Left lung (tissue), 10 donors: Measurements from ENCODE around the gene VMP1. TPM values are rescaled to one million over a fixed set of nuclear protein-coding genes. Genes with fewer than 3 reads are reported as not detected.

Experiments
- ATAC-seq: fragments of 200-7000 bp; cut with Tn5 transposase; one replicate; pipeline ENCODE4 v1.9.1; 2020; ENCODE audit warnings: moderate library complexity
- DNase-seq, 4 donors: peaks; one replicate each; pipeline ENCODE4 v3.0.0-alpha.2; 2013 to 2020
- H3K27ac ChIP-seq, 2 donors: fragments of 200-600 bp; sonication (generic) in 1 of 2; one replicate each; pipeline versions ENCODE4 v1.5.0 to v1.8.0; 2020 to 2021
- H3K27me3 ChIP-seq, 2 donors: fragments of 200-600 bp; sonication (generic) in 1 of 2; one replicate each; pipeline versions ENCODE4 v1.5.0 to v1.8.0; 2020 to 2021
- H3K36me3 ChIP-seq, 2 donors: fragments of 200-600 bp; sonication (generic) in 1 of 2; one replicate each; pipeline versions ENCODE4 v1.5.0 to v1.8.0; 2020 to 2021
- H3K4me1 ChIP-seq, 2 donors: fragments of 200-600 bp; one replicate each; pipeline ENCODE4 v1.8.0; 2021
- H3K4me3 ChIP-seq, 2 donors: fragments of 200-600 bp; sonication (generic) in 1 of 2; one replicate each; pipeline versions ENCODE4 v1.5.0 to v1.8.0; 2020 to 2021; ENCODE audit warnings: mild to moderate bottlenecking in 1 of 2
- H3K9me3 ChIP-seq, 2 donors: fragments of 200-600 bp; sonication (generic) in 1 of 2; one replicate each; pipeline versions ENCODE4 v1.5.0 to v1.8.0; 2020 to 2021
- intact Hi-C, 2 donors: fragments of 100-400 bp; cut with DNase I; formaldehyde crosslinking; loops; one replicate each; pipeline versions ENCODE4 v1.11.2 to v1.14.2; 2022
- polyA plus RNA-seq, 6 donors: library from polyadenylated mRNA; unstranded; fragments of 120-200 nt; gene quantifications; one replicate each; pipeline ENCODE4 v1.2.1, GENCODE V29; 2013; ENCODE audit not compliant: insufficient read length in 6 of 6
- total RNA-seq, 2 donors: library from RNA; stranded (reverse); fragmentation: NEBNext Ultra II Directional; extraction: Animal tissue kit (Norgen Biotek cat#: 25700); gene quantifications; one replicate each; pipeline ENCODE4 v1.2.1, GENCODE V29; 2021
- TF ChIP-seq, protein P1 (sequence below), 2 donors: fragments of 200-600 bp; sonication (generic) in 1 of 2; IDR thresholded peaks; one replicate each; pipeline versions ENCODE4 v1.5.0 to v1.8.0; 2021; ENCODE audit warnings: antibody characterized with exemption in 2 of 2
- donor health status: DM: no; HTN: yes; CAD: no.
- donor health status: DM: no; HTN: no; CAD: no.

VMP1 gene
- total and polyA plus RNA-seq, 8 donors, result 98.2 to 343 (median 127) TPM

DNA sequence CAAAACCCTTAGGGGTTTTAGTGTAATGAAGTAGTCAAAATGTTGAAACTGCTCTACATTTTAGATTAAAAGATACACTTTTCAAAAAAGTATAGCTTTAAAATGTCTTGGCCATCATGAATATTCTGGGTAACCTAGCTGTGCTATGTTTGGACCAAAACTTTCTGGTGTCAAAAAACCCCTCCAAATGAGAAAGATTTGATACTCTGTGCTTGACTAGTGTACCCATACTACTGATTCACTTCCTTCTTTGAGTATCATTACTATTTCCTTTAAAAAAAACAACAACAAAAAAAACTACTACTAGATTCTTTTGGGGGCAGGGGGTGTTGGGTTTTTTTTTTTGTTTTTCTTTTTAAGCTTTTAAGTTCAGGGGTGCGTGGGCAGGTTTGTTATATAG lies 37.5 kb upstream of the VMP1 start:
- intact Hi-C loops, result no loop called here
- Histone ChIP-seq H3K4me3 (no peak overlapping the region), H3K4me1 (peaks cover 17 to 29% of the 10 kb centered on the region in 2 donors), H3K36me3 (peaks cover 0 to 89% of the 10 kb centered on the region in 2 donors), H3K9me3 (no peaks in the 10 kb centered on the region), H3K27ac (no peak overlapping the region), H3K27me3 (no peaks in the 10 kb centered on the region)
- TF ChIP-seq, protein P1, sequence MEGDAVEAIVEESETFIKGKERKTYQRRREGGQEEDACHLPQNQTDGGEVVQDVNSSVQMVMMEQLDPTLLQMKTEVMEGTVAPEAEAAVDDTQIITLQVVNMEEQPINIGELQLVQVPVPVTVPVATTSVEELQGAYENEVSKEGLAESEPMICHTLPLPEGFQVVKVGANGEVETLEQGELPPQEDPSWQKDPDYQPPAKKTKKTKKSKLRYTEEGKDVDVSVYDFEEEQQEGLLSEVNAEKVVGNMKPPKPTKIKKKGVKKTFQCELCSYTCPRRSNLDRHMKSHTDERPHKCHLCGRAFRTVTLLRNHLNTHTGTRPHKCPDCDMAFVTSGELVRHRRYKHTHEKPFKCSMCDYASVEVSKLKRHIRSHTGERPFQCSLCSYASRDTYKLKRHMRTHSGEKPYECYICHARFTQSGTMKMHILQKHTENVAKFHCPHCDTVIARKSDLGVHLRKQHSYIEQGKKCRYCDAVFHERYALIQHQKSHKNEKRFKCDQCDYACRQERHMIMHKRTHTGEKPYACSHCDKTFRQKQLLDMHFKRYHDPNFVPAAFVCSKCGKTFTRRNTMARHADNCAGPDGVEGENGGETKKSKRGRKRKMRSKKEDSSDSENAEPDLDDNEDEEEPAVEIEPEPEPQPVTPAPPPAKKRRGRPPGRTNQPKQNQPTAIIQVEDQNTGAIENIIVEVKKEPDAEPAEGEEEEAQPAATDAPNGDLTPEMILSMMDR (IDR thresholded peaks at IDR 0.05), result no peak
- no peak for ATAC-seq
- no peak for DNase-seq

DNA sequence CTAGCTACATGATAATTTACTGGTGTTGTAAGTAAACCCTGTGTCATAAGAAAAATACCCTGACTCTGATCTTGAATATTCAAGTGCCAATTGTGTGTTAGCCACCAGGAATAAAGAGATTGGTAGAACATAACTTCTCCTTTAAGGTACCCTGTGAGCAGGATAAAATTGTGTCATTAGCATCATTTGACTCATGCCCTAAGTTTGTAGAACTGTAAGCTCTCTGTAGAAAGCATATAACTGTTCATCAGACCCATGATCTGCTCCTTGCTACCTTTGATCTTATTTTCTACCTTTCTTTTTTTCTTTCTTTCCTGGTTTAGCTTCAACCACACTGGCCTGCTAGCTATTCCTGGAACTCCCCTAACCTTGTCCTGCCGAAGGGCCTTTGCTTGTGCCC lies 36.1 kb upstream of the VMP1 start:
- TF ChIP-seq, protein P1 (IDR thresholded peaks at IDR 0.05), result no peak
- DNase-seq (no peak), ATAC-seq (no peak)
- no peak overlapping the region for H3K4me3 ChIP-seq
- H3K27me3 ChIP-seq, result no peaks in the 10 kb centered on the region
- peaks cover 17 to 29% of the 10 kb centered on the region in 2 donors for H3K4me1 ChIP-seq
- no peaks in the 10 kb centered on the region for H3K9me3 ChIP-seq
- H3K27ac ChIP-seq, result no peak overlapping the region
- intact Hi-C loops, result no loop called here
- peaks cover 0 to 89% of the 10 kb centered on the region in 2 donors for H3K36me3 ChIP-seq

DNA sequence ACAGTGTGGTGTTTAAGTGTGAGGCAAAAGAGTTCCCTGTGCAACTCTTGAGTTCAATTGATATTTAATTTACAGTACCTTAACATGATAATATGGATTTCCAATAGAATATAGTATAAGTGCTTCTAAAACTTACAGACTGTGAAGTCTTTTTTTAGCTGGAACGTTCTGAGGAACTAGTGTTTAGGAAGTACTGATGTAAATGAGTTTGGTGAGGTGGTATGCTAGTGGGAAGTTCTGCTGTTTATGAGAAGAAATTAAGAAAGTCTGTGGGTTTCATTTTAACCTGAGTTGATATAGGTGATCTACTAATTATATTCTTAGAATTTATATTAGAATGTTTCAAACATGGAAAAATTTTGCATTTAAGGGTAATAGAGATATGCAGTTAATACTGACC lies 32.2 kb upstream of the VMP1 start:
- TF ChIP-seq, protein P1 (IDR thresholded peaks at IDR 0.05), result no peak
- H3K36me3 ChIP-seq, result peaks cover 0 to 91% of the 10 kb centered on the region in 2 donors
- H3K9me3 ChIP-seq, result no peaks in the 10 kb centered on the region
- H3K27me3 ChIP-seq, result no peaks in the 10 kb centered on the region
- peak overlapping the region in 1 of 2 donors; percentile 31 for H3K27ac ChIP-seq
- DNase-seq (no peak), ATAC-seq (no peak)
- H3K4me3 ChIP-seq, result no peak overlapping the region
- intact Hi-C loops, result no loop called here
- H3K4me1 ChIP-seq, result peaks cover 0 to 2% of the 10 kb centered on the region in 2 donors

DNA sequence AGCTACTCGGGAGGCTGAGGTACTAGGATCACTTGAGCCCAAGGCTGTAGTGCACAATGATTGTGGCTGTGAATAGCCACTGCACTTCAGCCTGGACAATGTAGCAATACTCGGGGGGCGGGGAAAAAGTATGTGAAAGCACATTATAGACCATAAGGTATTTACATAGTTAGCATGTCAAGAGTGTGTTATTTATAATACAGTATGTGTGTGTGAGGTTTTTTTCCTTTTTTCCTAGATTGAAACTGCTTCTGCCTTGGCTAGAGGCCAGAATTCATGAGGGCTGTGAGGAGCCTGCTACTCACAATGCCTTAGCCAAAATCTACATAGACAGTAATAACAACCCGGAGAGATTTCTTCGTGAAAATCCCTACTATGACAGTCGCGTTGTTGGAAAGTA lies 30.7 kb upstream of the VMP1 start:
- no peak overlapping the region for H3K4me3 ChIP-seq
- H3K4me1 ChIP-seq, result no peaks in the 10 kb centered on the region
- H3K27me3 ChIP-seq, result no peaks in the 10 kb centered on the region
- H3K9me3 ChIP-seq, result no peaks in the 10 kb centered on the region
- DNase-seq (peak in 2 of 4 donors; percentile 1 to 2), ATAC-seq (no peak)
- H3K36me3 ChIP-seq, result peaks cover 2 to 92% of the 10 kb centered on the region in 2 donors
- TF ChIP-seq, protein P1 (IDR thresholded peaks at IDR 0.05), result no peak
- no peak overlapping the region for H3K27ac ChIP-seq
- intact Hi-C loops, result no loop called here

DNA sequence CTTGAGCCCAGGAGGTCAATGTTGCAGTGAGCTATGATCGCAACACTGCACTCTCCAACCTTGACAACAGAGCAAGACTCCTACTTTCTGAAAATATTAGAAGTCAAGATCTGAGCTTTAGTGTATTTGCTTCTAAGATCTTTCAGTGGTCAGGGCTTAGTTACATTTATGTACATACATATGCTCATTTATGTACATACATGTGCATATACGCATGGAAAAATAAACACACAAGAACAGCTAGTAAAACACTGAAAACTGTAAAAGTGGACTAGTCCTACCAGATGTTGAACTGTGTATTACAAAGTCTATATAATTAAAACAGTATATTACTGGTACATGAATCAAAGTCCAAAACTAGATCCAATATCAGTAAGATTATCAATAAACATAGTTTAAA lies 28.5 kb upstream of the VMP1 start:
- intact Hi-C loops, result no loop called here
- Histone ChIP-seq H3K27ac (no peak overlapping the region), H3K27me3 (no peaks in the 10 kb centered on the region), H3K4me3 (no peak overlapping the region), H3K36me3 (peaks cover 13 to 100% of the 10 kb centered on the region in 2 donors), H3K4me1 (no peaks in the 10 kb centered on the region), H3K9me3 (no peaks in the 10 kb centered on the region)
- DNase-seq, result no peak
- TF ChIP-seq, protein P1 (IDR thresholded peaks at IDR 0.05), result no peak
- ATAC-seq, result no peak
